Lung (tissue), 12 donors: ENCODE data around the gene LARP4B. TPM values are rescaled to one million over a fixed set of nuclear protein-coding genes. Genes with fewer than 3 reads are reported as not detected.

Experiments
- ATAC-seq: fragments of 200-7000 bp; cut with Tn5 transposase; one replicate; pipeline ENCODE4 v1.9.1; 2020; ENCODE audit warnings: moderate number of reproducible peaks; ENCODE audit not compliant: insufficient read depth, low FRiP score
- DNase-seq, 3 donors: peaks; one replicate each; pipeline ENCODE4 v3.0.0-alpha.2; 2013 to 2017
- H3K27ac ChIP-seq, 2 donors: one replicate each; pipeline ENCODE4 v1.5.1; 2013; ENCODE audit warnings: mild to moderate bottlenecking in 2 of 2, moderate library complexity in 2 of 2, control low read depth in 1 of 2, inconsistent platforms in 1 of 2, low read depth in 1 of 2, low read length in 1 of 2
- H3K27me3 ChIP-seq, 3 donors: one replicate each; pipeline ENCODE4 v1.5.1; 2013; ENCODE audit warnings: low read length in 2 of 3; ENCODE audit not compliant: control insufficient read depth in 3 of 3, insufficient read depth in 3 of 3
- H3K36me3 ChIP-seq, 4 donors: one replicate each; pipeline ENCODE4 v1.5.1; 2013; ENCODE audit warnings: low read length in 4 of 4, mild to moderate bottlenecking in 1 of 4, moderate library complexity in 1 of 4; ENCODE audit not compliant: control insufficient read depth in 4 of 4, insufficient read depth in 4 of 4
- H3K4me1 ChIP-seq, 5 donors: one replicate each; pipeline ENCODE4 v1.5.1; 2013; ENCODE audit warnings: low read length in 5 of 5, mild to moderate bottlenecking in 2 of 5, moderate library complexity in 1 of 5; ENCODE audit not compliant: control insufficient read depth in 5 of 5, insufficient read depth in 5 of 5
- H3K4me3 ChIP-seq: one replicate; pipeline ENCODE4 v1.5.1; 2013; ENCODE audit warnings: mild to moderate bottlenecking, control low read depth, moderate library complexity
- H3K9ac ChIP-seq, 2 donors: one replicate each; pipeline ENCODE4 v1.5.1; 2013; ENCODE audit warnings: low read length in 2 of 2, control low read depth in 1 of 2; ENCODE audit not compliant: insufficient read depth in 1 of 2
- H3K9me3 ChIP-seq, 4 donors: one replicate each; pipeline ENCODE4 v1.5.1; 2013; ENCODE audit warnings: low read length in 3 of 4, mild to moderate bottlenecking in 1 of 4, moderate library complexity in 1 of 4; ENCODE audit not compliant: control insufficient read depth in 4 of 4, insufficient read depth in 3 of 4
- WGBS, 2 donors: extraction: QIAGEN DNeasy Blood & Tissue Kit; methylation state at CpG; one replicate each; pipeline ENCODE4 v1.1.7; 2013; 5-methylcytosine and 5-hydroxymethylcytosine counted together
- polyA plus RNA-seq, 2 donors: library from polyadenylated mRNA; stranded (reverse); fragments of 200-250 nt; gene quantifications; one replicate each; pipeline ENCODE4 v1.2.1, GENCODE V29; 2013
- total RNA-seq, 2 donors: library from RNA; depleted of rRNA in 1 of 2; stranded (reverse); fragments of >200 nt in 1 of 2; gene quantifications; one replicate each; pipeline ENCODE4 v1.2.1, GENCODE V29; 2014 to 2021
- TF ChIP-seq, protein P1 (sequence below): IDR thresholded peaks from 2 replicates; pipeline ENCODE4 v1.5.1; 2012; ENCODE audit warnings: mild to moderate bottlenecking; ENCODE audit errors: control extremely low read depth, extremely low read depth
- donor health status: control.
- donor health status: control.
- donor health status: Bipolar disorder and iron deficiency.
- donor health status: healthy.
- donor health status: DM: yes; HTN: yes; CAD: no.

LARP4B gene
- total and polyA plus RNA-seq, 4 donors, result 24.7 to 133 (median 66.9) TPM

DNA sequence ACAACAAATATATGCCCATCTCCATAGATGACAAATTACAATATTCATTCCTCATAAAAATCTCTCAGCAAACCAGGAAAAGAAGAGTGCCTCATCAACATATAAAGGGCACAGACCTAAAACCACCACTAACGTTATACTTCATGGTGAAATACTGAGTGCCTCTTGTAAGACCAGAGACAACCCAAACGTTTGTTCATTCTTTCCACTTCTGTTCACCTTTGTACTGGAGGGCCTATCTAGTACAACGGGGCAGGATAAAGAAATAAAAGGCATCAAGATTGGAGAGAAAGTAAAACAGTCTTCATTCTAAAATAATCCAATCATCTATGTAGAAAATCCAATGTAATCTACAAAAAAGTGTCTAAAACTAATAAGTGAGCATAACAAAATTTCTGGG, 79.1 kb downstream of the LARP4B start:
- TF ChIP-seq, protein P1, sequence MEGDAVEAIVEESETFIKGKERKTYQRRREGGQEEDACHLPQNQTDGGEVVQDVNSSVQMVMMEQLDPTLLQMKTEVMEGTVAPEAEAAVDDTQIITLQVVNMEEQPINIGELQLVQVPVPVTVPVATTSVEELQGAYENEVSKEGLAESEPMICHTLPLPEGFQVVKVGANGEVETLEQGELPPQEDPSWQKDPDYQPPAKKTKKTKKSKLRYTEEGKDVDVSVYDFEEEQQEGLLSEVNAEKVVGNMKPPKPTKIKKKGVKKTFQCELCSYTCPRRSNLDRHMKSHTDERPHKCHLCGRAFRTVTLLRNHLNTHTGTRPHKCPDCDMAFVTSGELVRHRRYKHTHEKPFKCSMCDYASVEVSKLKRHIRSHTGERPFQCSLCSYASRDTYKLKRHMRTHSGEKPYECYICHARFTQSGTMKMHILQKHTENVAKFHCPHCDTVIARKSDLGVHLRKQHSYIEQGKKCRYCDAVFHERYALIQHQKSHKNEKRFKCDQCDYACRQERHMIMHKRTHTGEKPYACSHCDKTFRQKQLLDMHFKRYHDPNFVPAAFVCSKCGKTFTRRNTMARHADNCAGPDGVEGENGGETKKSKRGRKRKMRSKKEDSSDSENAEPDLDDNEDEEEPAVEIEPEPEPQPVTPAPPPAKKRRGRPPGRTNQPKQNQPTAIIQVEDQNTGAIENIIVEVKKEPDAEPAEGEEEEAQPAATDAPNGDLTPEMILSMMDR, result no peak
- DNase-seq (no peak), ATAC-seq (no peak)
- no peaks in the 10 kb centered on the region for H3K27me3 ChIP-seq
- peaks cover 0 to 12% (median 0%) of the 10 kb centered on the region in 5 donors for H3K4me1 ChIP-seq
- H3K4me3 ChIP-seq, result no peak overlapping the region
- H3K9me3 ChIP-seq, result peaks cover 0 to 4% (median 3%) of the 10 kb centered on the region in 4 donors
- 52 to 61% methylated on average over 3 of the region's 3 CpGs for WGBS, 2 donors
- H3K36me3 ChIP-seq, result peaks cover 0 to 23% (median 12%) of the 10 kb centered on the region in 4 donors
- H3K27ac ChIP-seq, result no peak overlapping the region
- no peak overlapping the region for H3K9ac ChIP-seq

DNA sequence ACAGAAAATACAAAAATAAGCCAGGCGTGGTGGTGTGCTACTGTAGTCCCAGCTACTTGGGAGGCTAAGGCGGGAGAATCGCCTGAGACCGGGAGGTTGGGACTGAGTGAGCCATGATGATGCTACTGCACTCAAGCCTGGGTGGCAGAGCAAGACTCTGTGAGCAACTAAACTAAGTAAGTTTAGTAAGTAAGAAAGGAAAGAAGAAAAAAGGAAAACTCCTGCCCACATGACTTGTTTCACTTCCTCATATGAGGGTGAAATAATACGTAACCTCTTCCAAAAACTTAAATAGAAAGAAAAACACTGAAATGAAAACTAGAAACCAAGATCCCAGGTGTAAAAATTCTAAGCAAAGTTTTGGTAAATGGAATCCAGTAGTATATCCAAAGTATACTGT, 79.6 kb downstream of the LARP4B start:
- no peak overlapping the region for H3K4me3 ChIP-seq
- no peaks in the 10 kb centered on the region for H3K27me3 ChIP-seq
- ATAC-seq, result no peak
- H3K9me3 ChIP-seq, result peaks cover 0 to 4% (median 3%) of the 10 kb centered on the region in 4 donors
- TF ChIP-seq, protein P1, result no peak
- no peak overlapping the region for H3K9ac ChIP-seq
- no peak for DNase-seq
- 81 to 91% methylated on average over 5 of the region's 5 CpGs for WGBS, 2 donors
- peaks cover 0 to 26% (median 14%) of the 10 kb centered on the region in 4 donors for H3K36me3 ChIP-seq
- no peak overlapping the region for H3K27ac ChIP-seq
- H3K4me1 ChIP-seq, result peaks cover 0 to 13% (median 0%) of the 10 kb centered on the region in 5 donors

DNA sequence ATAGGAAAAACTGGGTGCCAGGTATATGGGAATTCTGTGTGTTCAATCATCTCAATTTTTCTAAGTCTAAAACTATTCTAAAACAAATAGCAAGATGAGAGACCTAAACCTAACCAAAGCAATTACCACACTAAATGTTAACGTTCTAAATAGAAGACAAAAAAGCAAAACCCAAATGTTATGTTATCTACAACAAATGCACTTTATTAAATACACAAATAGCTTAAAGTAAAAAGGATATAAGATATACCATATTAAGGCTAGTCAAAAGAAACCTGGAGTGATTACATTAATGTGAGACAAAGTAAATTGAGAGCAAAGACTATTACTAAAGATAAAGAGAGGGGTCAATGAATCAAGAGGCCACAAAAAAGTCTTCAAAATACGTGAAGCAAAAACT, 81.4 kb downstream of the LARP4B start:
- no peak overlapping the region for H3K27ac ChIP-seq
- H3K9me3 ChIP-seq, result peaks cover 0 to 4% (median 3%) of the 10 kb centered on the region in 4 donors
- DNase-seq, result no peak
- no peak overlapping the region for H3K9ac ChIP-seq
- peaks cover 0 to 26% (median 13%) of the 10 kb centered on the region in 4 donors for H3K36me3 ChIP-seq
- no peak overlapping the region for H3K4me3 ChIP-seq
- TF ChIP-seq, protein P1, result no peak
- WGBS, 2 donors, result 93 to 95% methylated on average over 2 of the region's 2 CpGs
- peaks cover 0 to 4% (median 0%) of the 10 kb centered on the region in 5 donors for H3K4me1 ChIP-seq
- no peak for ATAC-seq
- H3K27me3 ChIP-seq, result no peaks in the 10 kb centered on the region

DNA sequence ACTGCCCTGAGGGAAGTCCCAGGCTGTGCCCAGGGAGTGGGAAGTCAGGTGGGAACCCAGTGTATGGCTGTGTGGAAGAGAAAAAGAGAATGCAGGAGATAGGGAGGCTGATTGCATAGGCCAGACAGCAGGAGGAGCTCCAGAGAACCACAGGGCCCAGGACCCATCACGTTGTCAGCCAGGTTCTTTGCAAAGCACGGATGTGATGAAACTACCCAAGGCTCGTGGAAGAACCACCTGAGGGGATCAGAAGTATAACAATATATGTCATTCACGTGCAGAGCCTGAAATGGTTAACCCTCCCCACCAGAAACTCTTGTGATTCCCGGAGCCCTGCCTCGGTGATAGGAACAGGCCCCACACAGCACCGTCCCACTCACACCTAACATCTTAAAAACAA, 83.6 kb downstream of the LARP4B start:
- 74 to 76% methylated on average over 7 of the region's 7 CpGs for WGBS, 2 donors
- H3K27me3 ChIP-seq, result no peaks in the 10 kb centered on the region
- TF ChIP-seq, protein P1, result no peak
- peaks cover 0 to 4% (median 1%) of the 10 kb centered on the region in 4 donors for H3K9me3 ChIP-seq
- no peak overlapping the region for H3K4me3 ChIP-seq
- peak overlapping the region in 1 of 2 donors; percentile 17 for H3K9ac ChIP-seq
- DNase-seq (no peak), ATAC-seq (no peak)
- H3K27ac ChIP-seq, result no peak overlapping the region
- peaks cover 0 to 2% (median 0%) of the 10 kb centered on the region in 5 donors for H3K4me1 ChIP-seq
- peaks cover 4 to 22% (median 16%) of the 10 kb centered on the region in 4 donors for H3K36me3 ChIP-seq
